ENCODE results near the gene CD83.

DNA sequence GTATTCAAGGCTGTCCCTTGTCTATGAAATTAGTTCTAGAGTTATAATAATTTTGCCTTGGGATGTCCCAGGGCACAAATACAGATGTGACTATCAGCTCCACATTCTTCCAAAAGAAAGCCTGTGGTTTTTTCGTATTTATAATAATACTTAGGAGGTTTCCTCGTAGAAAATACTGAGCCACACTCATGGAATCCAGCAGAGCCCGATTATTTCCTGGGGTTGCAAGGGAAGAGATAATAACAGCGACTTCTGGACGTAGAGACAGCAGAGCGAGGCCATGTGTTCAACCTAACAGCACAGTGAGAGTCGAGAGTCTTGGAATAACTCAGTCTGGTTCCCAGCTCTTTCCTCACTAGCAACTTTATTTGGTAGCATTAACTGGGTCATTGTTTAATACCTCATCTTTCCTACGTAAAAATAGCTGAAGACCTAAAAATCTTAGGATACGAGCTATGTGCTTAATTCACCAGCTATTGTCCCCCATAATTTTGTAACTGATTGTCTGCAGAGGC, 21.2 kb downstream of the CD83 start:
- TF ChIP-seq, protein P1, sequence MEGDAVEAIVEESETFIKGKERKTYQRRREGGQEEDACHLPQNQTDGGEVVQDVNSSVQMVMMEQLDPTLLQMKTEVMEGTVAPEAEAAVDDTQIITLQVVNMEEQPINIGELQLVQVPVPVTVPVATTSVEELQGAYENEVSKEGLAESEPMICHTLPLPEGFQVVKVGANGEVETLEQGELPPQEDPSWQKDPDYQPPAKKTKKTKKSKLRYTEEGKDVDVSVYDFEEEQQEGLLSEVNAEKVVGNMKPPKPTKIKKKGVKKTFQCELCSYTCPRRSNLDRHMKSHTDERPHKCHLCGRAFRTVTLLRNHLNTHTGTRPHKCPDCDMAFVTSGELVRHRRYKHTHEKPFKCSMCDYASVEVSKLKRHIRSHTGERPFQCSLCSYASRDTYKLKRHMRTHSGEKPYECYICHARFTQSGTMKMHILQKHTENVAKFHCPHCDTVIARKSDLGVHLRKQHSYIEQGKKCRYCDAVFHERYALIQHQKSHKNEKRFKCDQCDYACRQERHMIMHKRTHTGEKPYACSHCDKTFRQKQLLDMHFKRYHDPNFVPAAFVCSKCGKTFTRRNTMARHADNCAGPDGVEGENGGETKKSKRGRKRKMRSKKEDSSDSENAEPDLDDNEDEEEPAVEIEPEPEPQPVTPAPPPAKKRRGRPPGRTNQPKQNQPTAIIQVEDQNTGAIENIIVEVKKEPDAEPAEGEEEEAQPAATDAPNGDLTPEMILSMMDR (optimal IDR thresholded peaks at IDR 0.05 in 1 of 3, IDR thresholded peaks at IDR 0.05 in 1 of 3, conservative IDR thresholded peaks at IDR 0.05 in 1 of 3; ENCODE audit: extremely low read depth in 1 of 3, insufficient read depth in 2 of 3, low read length in 3 of 3): no peak
- no peak for TF ChIP-seq EZH2 (IDR thresholded peaks at IDR 0.05; ENCODE audit: low read length)

All from keratinocyte (primary cell).